ENCODE measurements around the gene CDX1.

CDX1 gene

DNA sequence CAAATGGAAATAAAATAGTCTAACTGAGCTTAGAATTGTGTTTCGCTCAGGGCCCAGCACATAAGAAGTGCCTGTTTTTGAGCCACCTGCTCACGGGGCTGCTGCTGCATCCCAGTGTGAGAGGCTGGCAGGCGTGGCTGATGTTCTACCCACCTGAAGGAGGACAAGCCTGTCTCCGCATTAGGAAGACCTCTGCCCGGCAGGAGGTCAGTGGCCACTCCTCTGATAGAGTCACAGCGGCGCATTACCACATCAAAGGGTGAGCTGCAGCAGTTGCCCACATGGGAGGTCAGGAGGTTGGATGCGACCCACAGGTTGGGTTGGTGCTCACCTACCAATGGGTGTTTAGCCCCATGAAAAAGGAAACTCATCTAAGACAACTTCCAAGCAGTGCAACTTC is 19.6 kb downstream of the CDX1 start:
- no peak overlapping the region for H3K4me3 ChIP-seq (replicated peaks in 1 of 2; ENCODE audit: low read depth in 2 of 2, low read length in 2 of 2)
- DNase-seq (ENCODE audit: low read depth in 2 of 2): no peak
- TF ChIP-seq, protein P1, sequence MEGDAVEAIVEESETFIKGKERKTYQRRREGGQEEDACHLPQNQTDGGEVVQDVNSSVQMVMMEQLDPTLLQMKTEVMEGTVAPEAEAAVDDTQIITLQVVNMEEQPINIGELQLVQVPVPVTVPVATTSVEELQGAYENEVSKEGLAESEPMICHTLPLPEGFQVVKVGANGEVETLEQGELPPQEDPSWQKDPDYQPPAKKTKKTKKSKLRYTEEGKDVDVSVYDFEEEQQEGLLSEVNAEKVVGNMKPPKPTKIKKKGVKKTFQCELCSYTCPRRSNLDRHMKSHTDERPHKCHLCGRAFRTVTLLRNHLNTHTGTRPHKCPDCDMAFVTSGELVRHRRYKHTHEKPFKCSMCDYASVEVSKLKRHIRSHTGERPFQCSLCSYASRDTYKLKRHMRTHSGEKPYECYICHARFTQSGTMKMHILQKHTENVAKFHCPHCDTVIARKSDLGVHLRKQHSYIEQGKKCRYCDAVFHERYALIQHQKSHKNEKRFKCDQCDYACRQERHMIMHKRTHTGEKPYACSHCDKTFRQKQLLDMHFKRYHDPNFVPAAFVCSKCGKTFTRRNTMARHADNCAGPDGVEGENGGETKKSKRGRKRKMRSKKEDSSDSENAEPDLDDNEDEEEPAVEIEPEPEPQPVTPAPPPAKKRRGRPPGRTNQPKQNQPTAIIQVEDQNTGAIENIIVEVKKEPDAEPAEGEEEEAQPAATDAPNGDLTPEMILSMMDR (IDR thresholded peaks at IDR 0.05; ENCODE audit: low read depth, low read length): no peak

- H3K4me3 ChIP-seq (replicated peaks in 1 of 2; ENCODE audit: low read depth in 2 of 2, low read length in 2 of 2): no peak overlapping the region
- TF ChIP-seq, protein P1 (IDR thresholded peaks at IDR 0.05; ENCODE audit: low read depth, low read length): no peak
These were observed 20.3 kb downstream of the CDX1 start for GRCh38 chr5:150186897-150187296.

GRCh38 chr5:150188146-150188842 is 21.7 kb downstream of the CDX1 start:
- no peak overlapping the region for H3K4me3 ChIP-seq (replicated peaks in 1 of 2; ENCODE audit: low read depth in 2 of 2, low read length in 2 of 2)
- TF ChIP-seq, protein P1 (IDR thresholded peaks at IDR 0.05; ENCODE audit: low read depth, low read length): no peak
- DNase-seq (ENCODE audit: low read depth in 2 of 2): no peak

More at GRCh38 chr5:150186897-150187296, 20.3 kb downstream of the CDX1 start:
- DNase-seq (ENCODE audit: low read depth in 2 of 2): no peak

DNA sequence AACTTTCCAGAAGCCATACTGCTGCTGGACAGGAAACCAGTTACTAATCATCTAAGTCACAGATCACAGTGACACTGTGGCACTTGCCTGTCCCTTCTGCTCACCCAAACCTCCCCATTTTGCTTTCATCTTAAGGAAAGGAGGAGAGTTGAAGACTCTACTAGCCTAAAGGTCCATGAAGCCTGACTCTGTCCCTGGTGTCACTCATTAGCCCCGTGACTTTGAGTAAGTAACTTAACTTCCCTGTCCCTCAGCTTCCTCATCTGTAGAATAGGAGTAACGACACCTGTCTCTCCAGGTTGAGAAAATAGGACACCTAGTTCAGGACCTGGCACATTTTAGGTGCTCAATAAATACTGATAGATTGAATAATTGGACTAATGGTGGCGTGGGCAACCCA is 22.7 kb downstream of the CDX1 start:
- TF ChIP-seq, protein P1 (IDR thresholded peaks at IDR 0.05; ENCODE audit: low read depth, low read length): no peak

DNA sequence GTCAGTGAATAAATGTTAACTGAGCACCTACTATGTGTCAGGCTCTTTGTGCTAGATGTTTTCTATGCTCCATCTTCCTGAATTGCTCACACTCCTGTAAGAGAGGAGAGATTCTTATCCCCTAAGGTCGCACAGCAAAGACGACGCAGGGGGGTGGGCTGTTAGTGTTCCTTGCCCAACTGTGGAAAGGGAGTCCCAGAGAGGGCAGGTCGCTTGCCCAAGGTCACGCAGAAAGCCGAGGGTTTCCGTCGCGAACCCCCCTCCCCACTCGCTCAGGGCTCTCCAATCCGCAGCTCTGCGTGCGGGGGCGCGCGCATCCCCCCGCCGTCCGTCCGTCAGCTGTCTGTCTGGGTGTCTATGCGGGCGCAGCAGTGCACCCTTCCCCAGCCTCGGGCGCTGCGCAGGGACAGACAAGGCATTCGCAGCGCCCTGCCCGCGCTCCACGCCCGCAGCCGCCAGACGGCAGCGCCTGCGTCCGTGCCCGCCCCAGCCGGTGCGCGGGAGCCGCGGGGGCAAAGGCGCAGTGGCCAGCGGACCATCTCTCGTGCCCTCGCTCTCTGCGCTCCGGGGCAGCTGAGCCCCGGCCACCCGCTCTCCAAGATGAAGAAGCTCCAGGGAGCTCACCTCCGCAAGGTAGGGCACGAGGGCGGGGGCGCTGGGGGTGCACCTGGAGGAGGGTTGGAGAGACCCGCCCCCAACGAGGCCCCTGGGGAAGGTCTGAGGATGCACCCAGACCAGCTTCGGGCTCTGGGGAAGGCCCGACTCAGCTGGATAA is 23.3 kb downstream of the CDX1 start, which contains the start of gene SLC6A7:
Gene SLC6A7 (plus strand): TSS at position 335 of the 775 bp plus-strand sequence. CDS start 266 bp downstream, at position 601.
- TF ChIP-seq, protein P1 (IDR thresholded peaks at IDR 0.05; ENCODE audit: low read depth, low read length): no peak
- H3K4me3 ChIP-seq (replicated peaks in 1 of 2; ENCODE audit: low read depth in 2 of 2, low read length in 2 of 2): no peak within 1 kb of the TSS
- no peak for DNase-seq (ENCODE audit: low read depth in 2 of 2)

More for the DNA sequence above, 22.7 kb downstream of the CDX1 start:
- DNase-seq (ENCODE audit: low read depth in 2 of 2): no peak
- H3K4me3 ChIP-seq (replicated peaks in 1 of 2; ENCODE audit: low read depth in 2 of 2, low read length in 2 of 2): no peak overlapping the region

- no peak for DNase-seq (ENCODE audit: low read depth in 2 of 2)
- no peak overlapping the region for H3K4me3 ChIP-seq (replicated peaks in 1 of 2; ENCODE audit: low read depth in 2 of 2, low read length in 2 of 2)
- TF ChIP-seq, protein P1 (IDR thresholded peaks at IDR 0.05; ENCODE audit: low read depth, low read length): no peak
These were observed 24.0 kb downstream of the CDX1 start for GRCh38 chr5:150190503-150190979.
